Osteocyte (in vitro differentiated cells): ENCODE data around the gene DCXR. TPM values are rescaled to one million over a fixed set of nuclear protein-coding genes. Genes with fewer than 3 reads are reported as not detected.
A peak's percentile ranks its signal among the peaks of the same experiment; 100 is the strongest.

Experiments used
- DNase-seq: peaks from one replicate; pipeline ENCODE4 v3.0.0; 2021; ENCODE audit warnings: mixed read lengths; ENCODE audit not compliant: unreplicated experiment; ENCODE audit errors: extremely low spot score
- H3K27ac Mint-ChIP-seq: one replicate; pipeline ENCODE4 v1.8.0; 2021; ENCODE audit warnings: mild to moderate bottlenecking, mixed read lengths; ENCODE audit not compliant: unreplicated experiment
- H3K27me3 Mint-ChIP-seq: one replicate; pipeline ENCODE4 v1.8.0; 2021; ENCODE audit warnings: mixed read lengths; ENCODE audit not compliant: unreplicated experiment
- H3K36me3 Mint-ChIP-seq: one replicate; pipeline ENCODE4 v1.8.0; 2021; ENCODE audit warnings: mixed read lengths; ENCODE audit not compliant: unreplicated experiment
- H3K4me1 Mint-ChIP-seq: one replicate; pipeline ENCODE4 v1.8.0; 2021; ENCODE audit warnings: mixed read lengths; ENCODE audit not compliant: unreplicated experiment
- H3K4me3 Mint-ChIP-seq: one replicate; pipeline ENCODE4 v1.8.0; 2021; ENCODE audit warnings: mild to moderate bottlenecking, moderate library complexity, mixed read lengths; ENCODE audit not compliant: unreplicated experiment
- H3K9me3 Mint-ChIP-seq: one replicate; pipeline ENCODE4 v1.8.0; 2021; ENCODE audit warnings: mixed read lengths; ENCODE audit not compliant: unreplicated experiment
- CTCF ChIP-seq: fragments of 200-600 bp; sonication (generic); IDR thresholded peaks from 2 replicates; pipeline ENCODE4 v1.5.0; 2021; ENCODE audit warnings: antibody characterized with exemption, mild to moderate bottlenecking, moderate library complexity
- total RNA-seq: library from RNA; stranded (reverse); gene quantifications from 2 replicates; pipeline ENCODE4 v1.2.1, GENCODE V29; 2021

The DCXR gene
- total RNA-seq, 1 donor from 2014 or later, result 69.0 TPM

- Mint-ChIP-seq H3K9me3 (no peaks in the 10 kb centered on the region), H3K4me1 (peaks cover 22% of the 10 kb centered on the region), H3K27ac (peak overlapping the region; percentile 59), H3K4me3 (peak overlapping the region; percentile 77), H3K27me3 (no peaks in the 10 kb centered on the region), H3K36me3 (peaks cover 5% of the 10 kb centered on the region)
- peak; percentile 73 for TF ChIP-seq CTCF
- no peak for DNase-seq
Measured at GRCh38 chr17:82021107-82021899, 16.2 kb downstream of the DCXR start.

- DNase-seq, result no peak
- Mint-ChIP-seq H3K4me3 (no peak overlapping the region), H3K27me3 (no peaks in the 10 kb centered on the region), H3K4me1 (peaks cover 22% of the 10 kb centered on the region), H3K27ac (no peak overlapping the region), H3K9me3 (no peaks in the 10 kb centered on the region), H3K36me3 (peaks cover 5% of the 10 kb centered on the region)
- TF ChIP-seq CTCF, result no peak
Measured at GRCh38 chr17:82020572-82021106, 16.9 kb downstream of the DCXR start.

GRCh38 chr17:82019690-82020571, 17.6 kb downstream of the DCXR start:
- Mint-ChIP-seq H3K27me3 (no peaks in the 10 kb centered on the region), H3K4me1 (peaks cover 19% of the 10 kb centered on the region), H3K9me3 (no peaks in the 10 kb centered on the region), H3K36me3 (peaks cover 5% of the 10 kb centered on the region), H3K27ac (no peak overlapping the region), H3K4me3 (no peak overlapping the region)
- no peak for DNase-seq
- peak; percentile 67 for TF ChIP-seq CTCF

- Mint-ChIP-seq H3K4me1 (peaks cover 19% of the 10 kb centered on the region), H3K27me3 (no peaks in the 10 kb centered on the region), H3K9me3 (no peaks in the 10 kb centered on the region), H3K36me3 (peaks cover 5% of the 10 kb centered on the region), H3K27ac (no peak overlapping the region), H3K4me3 (no peak overlapping the region)
- no peak for TF ChIP-seq CTCF
- DNase-seq, result no peak
Measured at GRCh38 chr17:82018989-82019689, 18.4 kb downstream of the DCXR start.
